Cardiac muscle cell (in vitro differentiated cells and primary cell): ENCODE measurements around the gene ADAMTSL3. TPM values are rescaled to one million over a fixed set of nuclear protein-coding genes. Genes with fewer than 3 reads are reported as not detected.

ENCODE experiments used
- DNase-seq, 2 donors: peaks; one replicate each; pipeline versions ENCODE4 v3.0.0 to v3.0.0-alpha.2; 2010 to 2017; ENCODE audit warnings: low read depth in 1 of 2, low spot score in 1 of 2
- H3K27ac ChIP-seq: fragments of 200-600 bp; sonication (generic); 2 replicates; pipeline ENCODE4 v1.5.1; 2016
- H3K27me3 ChIP-seq: fragments of 200-600 bp; sonication (generic); 2 replicates; pipeline ENCODE4 v1.6.0; 2016; ENCODE audit warnings: control low read depth
- H3K36me3 ChIP-seq: fragments of 200-600 bp; sonication (generic); 2 replicates; pipeline ENCODE4 v1.5.1; 2016; ENCODE audit warnings: control low read depth
- H3K4me1 ChIP-seq: fragments of 200-600 bp; sonication (generic); 2 replicates; pipeline ENCODE4 v1.8.1; 2017; ENCODE audit warnings: low read depth, mild to moderate bottlenecking, mixed run types
- H3K4me3 ChIP-seq: fragments of 200-600 bp; sonication (generic); 2 replicates; pipeline ENCODE4 v1.5.1; 2016; ENCODE audit warnings: mild to moderate bottlenecking
- H3K9me3 ChIP-seq: fragments of 200-600 bp; sonication (generic); 2 replicates; pipeline ENCODE4 v1.5.1; 2017; ENCODE audit warnings: low read depth, mild to moderate bottlenecking, control low read depth
- polyA plus RNA-seq: library from polyadenylated mRNA; unstranded; fragments of >200 nt; fragmentation: Nextera tagmentation; extraction: Ambion mirVana; gene quantifications from 2 replicates; pipeline ENCODE4 v1.2.1, GENCODE V29; 2016
- total RNA-seq: library from RNA; depleted of rRNA; stranded (reverse); fragments of >200 nt; gene quantifications from 2 replicates; pipeline ENCODE4 v1.2.3, GENCODE V29; 2016
- TF ChIP-seq, protein P1 (sequence below): IDR thresholded peaks from 2 replicates; pipeline ENCODE4 v1.5.1; 2012; ENCODE audit warnings: low read depth, mild to moderate bottlenecking, low read length

Gene ADAMTSL3
- total and polyA plus RNA-seq, 2 experiments from 2014 or later = 0.83 to 2.0 TPM

- no peak overlapping the region for H3K4me3 ChIP-seq
- no peak for DNase-seq
- no peaks in the 10 kb centered on the region for H3K27me3 ChIP-seq
- TF ChIP-seq, protein P1, sequence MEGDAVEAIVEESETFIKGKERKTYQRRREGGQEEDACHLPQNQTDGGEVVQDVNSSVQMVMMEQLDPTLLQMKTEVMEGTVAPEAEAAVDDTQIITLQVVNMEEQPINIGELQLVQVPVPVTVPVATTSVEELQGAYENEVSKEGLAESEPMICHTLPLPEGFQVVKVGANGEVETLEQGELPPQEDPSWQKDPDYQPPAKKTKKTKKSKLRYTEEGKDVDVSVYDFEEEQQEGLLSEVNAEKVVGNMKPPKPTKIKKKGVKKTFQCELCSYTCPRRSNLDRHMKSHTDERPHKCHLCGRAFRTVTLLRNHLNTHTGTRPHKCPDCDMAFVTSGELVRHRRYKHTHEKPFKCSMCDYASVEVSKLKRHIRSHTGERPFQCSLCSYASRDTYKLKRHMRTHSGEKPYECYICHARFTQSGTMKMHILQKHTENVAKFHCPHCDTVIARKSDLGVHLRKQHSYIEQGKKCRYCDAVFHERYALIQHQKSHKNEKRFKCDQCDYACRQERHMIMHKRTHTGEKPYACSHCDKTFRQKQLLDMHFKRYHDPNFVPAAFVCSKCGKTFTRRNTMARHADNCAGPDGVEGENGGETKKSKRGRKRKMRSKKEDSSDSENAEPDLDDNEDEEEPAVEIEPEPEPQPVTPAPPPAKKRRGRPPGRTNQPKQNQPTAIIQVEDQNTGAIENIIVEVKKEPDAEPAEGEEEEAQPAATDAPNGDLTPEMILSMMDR = no peak
- H3K4me1 ChIP-seq = no peaks in the 10 kb centered on the region
- H3K36me3 ChIP-seq = no peaks in the 10 kb centered on the region
- no peak overlapping the region for H3K27ac ChIP-seq
- H3K9me3 ChIP-seq = no peaks in the 10 kb centered on the region
Observed at GRCh38 chr15:83977992-83978391, 324.1 kb downstream of the ADAMTSL3 start.

DNA sequence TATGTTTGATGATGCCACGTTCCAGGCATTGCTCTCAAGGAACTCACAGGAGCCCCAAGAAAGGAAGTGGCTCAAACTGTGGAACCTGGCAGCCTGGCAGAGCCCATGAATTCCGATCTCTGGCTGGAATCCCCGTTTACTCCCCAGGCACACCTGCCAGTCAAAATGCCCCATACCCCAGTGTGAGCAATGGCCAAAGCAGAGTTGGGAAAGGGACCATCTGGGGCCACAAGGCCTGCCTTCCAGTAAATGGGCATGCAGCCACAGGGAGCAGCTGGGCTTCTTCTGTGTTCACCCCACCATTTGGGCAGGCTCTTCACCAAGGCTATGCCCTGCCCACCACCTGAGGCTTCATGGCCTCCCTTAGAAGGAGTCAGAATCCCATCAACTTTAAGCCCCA lies 324.7 kb downstream of the ADAMTSL3 start:
- DNase-seq = no peak
- Histone ChIP-seq H3K4me1 (no peaks in the 10 kb centered on the region), H3K27ac (no peak overlapping the region), H3K4me3 (no peak overlapping the region), H3K9me3 (no peaks in the 10 kb centered on the region), H3K36me3 (no peaks in the 10 kb centered on the region), H3K27me3 (no peaks in the 10 kb centered on the region)
- TF ChIP-seq, protein P1 = no peak

DNA sequence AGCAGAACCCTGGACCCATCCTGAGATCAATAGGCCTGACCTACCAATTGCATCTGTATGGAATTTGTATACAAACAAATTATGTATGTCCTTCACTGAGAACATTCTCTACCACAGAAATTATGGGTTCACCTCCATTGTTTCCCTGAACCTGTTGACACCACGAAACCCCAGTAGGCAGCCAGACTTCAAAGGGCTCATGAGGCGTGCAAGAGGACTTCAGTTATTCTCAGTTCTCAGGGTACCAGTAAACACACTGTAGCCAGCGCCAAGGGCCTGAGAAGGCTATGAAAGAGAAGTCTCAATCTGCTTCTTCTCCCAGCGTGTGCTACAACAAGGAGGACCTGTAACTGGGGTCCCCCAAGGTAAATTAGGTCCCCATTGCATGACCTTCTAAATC lies 326.7 kb downstream of the ADAMTSL3 start:
- no peaks in the 10 kb centered on the region for H3K4me1 ChIP-seq
- no peaks in the 10 kb centered on the region for H3K36me3 ChIP-seq
- TF ChIP-seq, protein P1 = no peak
- H3K27me3 ChIP-seq = no peaks in the 10 kb centered on the region
- no peak for DNase-seq
- no peak overlapping the region for H3K27ac ChIP-seq
- H3K9me3 ChIP-seq = no peaks in the 10 kb centered on the region
- H3K4me3 ChIP-seq = no peak overlapping the region

- TF ChIP-seq, protein P1 = no peak
- no peak overlapping the region for H3K27ac ChIP-seq
- H3K4me3 ChIP-seq = no peak overlapping the region
- no peaks in the 10 kb centered on the region for H3K36me3 ChIP-seq
- no peak for DNase-seq
- H3K27me3 ChIP-seq = no peaks in the 10 kb centered on the region
- H3K4me1 ChIP-seq = no peaks in the 10 kb centered on the region
- H3K9me3 ChIP-seq = no peaks in the 10 kb centered on the region
Observed at GRCh38 chr15:83982748-83983147, 328.8 kb downstream of the ADAMTSL3 start.

- Histone ChIP-seq H3K4me1 (no peaks in the 10 kb centered on the region), H3K27me3 (no peaks in the 10 kb centered on the region), H3K36me3 (no peaks in the 10 kb centered on the region), H3K27ac (no peak overlapping the region), H3K4me3 (no peak overlapping the region), H3K9me3 (no peaks in the 10 kb centered on the region)
- TF ChIP-seq, protein P1 = no peak
- DNase-seq = peak in 1 of 2 donors; percentile 10
Observed at GRCh38 chr15:83983634-83984458, 329.9 kb downstream of the ADAMTSL3 start.
